KBM-7 (cell line): Measurements from ENCODE around the gene ACE.
"Not testable (repeated sequence)": the region's sequence is repeated elsewhere in the genome, so short reads cannot be mapped to it uniquely, and the experiment has no call there.

Source experiments
- DNase-seq: peaks from one replicate; pipeline ENCODE4 v3.0.0-alpha.2; 2015
- in situ Hi-C: fragments of 300-500 bp; cut with MboI; formaldehyde crosslinking; loops from 2 replicates; pipeline ENCODE4 v1.14.3; 2020; ENCODE audit warnings: low sequenced_read_pairs, low pct_unique_long_range_greater_than_20kb, mixed read lengths

The ACE gene

GRCh38 chr17:63441654-63442053 is 35.2 kb upstream of the ACE start:
- no peak for DNase-seq
- in situ Hi-C loops, result loop anchor here (25.0 kb wide), 1 partner anchor 171 kb away; the partner anchor contains the start of genes MAP3K3 and TACO1

- in situ Hi-C loops, result loop anchor here (25.0 kb wide), 1 partner anchor 170 kb away; the partner anchor contains the start of genes MAP3K3 and TACO1
- DNase-seq, result no peak
Observed at GRCh38 chr17:63442074-63442473, 34.8 kb upstream of the ACE start.

GRCh38 chr17:63442549-63443035 is 34.3 kb upstream of the ACE start:
- in situ Hi-C loops, result loop anchor here (25.0 kb wide), 1 partner anchor 170 kb away; the partner anchor contains the start of genes MAP3K3 and TACO1
- DNase-seq, result no peak

- no peak for DNase-seq
- in situ Hi-C loops, result loop anchor here (25.0 kb wide), 1 partner anchor 169 kb away; the partner anchor contains the start of genes MAP3K3 and TACO1
Observed at GRCh38 chr17:63443053-63443452, 33.8 kb upstream of the ACE start.

GRCh38 chr17:63444457-63444856 is 32.4 kb upstream of the ACE start:
- in situ Hi-C loops, result loop anchor here (25.0 kb wide), 1 partner anchor 168 kb away; the partner anchor contains the start of genes MAP3K3 and TACO1
- no peak for DNase-seq

- no peak for DNase-seq
- in situ Hi-C loops, result loop anchor here (25.0 kb wide), 1 partner anchor 167 kb away; the partner anchor contains the start of genes MAP3K3 and TACO1
Observed at GRCh38 chr17:63445065-63445464, 31.8 kb upstream of the ACE start.

- no peak for DNase-seq
- in situ Hi-C loops, result loop anchor here (25.0 kb wide), 1 partner anchor 167 kb away; the partner anchor contains the start of genes MAP3K3 and TACO1
Observed at GRCh38 chr17:63445571-63445953, 31.3 kb upstream of the ACE start.

- in situ Hi-C loops, result loop anchor here (25.0 kb wide), 1 partner anchor 166 kb away; the partner anchor contains the start of genes MAP3K3 and TACO1
- peak; percentile 59 for DNase-seq
Observed at GRCh38 chr17:63445954-63446752, 30.7 kb upstream of the ACE start, which contains the start of gene CYB561. CYB561 (minus strand) TSS chr17:63446306; CDS start chr17:63437547, 8,759 bp downstream.

- in situ Hi-C loops, result loop anchor here (25.0 kb wide), 1 partner anchor 165 kb away; the partner anchor contains the start of genes MAP3K3 and TACO1
- peak; percentile 95 for DNase-seq
Observed at GRCh38 chr17:63446753-63447470, 29.9 kb upstream of the ACE start.

- in situ Hi-C loops, result loop anchor here (25.0 kb wide), 1 partner anchor 165 kb away; the partner anchor contains the start of genes MAP3K3 and TACO1
- no peak for DNase-seq
Observed at GRCh38 chr17:63447471-63448009, 29.3 kb upstream of the ACE start.

GRCh38 chr17:63448655-63449054 is 28.2 kb upstream of the ACE start:
- no peak for DNase-seq
- in situ Hi-C loops, result loop anchor here (25.0 kb wide), 1 partner anchor 164 kb away; the partner anchor contains the start of genes MAP3K3 and TACO1

- in situ Hi-C loops, result no loop called here
- DNase-seq, result peak; percentile 53
Observed at GRCh38 chr17:63450551-63450950, 26.3 kb upstream of the ACE start.

GRCh38 chr17:63451150-63451549 is 25.7 kb upstream of the ACE start:
- no peak for DNase-seq
- in situ Hi-C loops, result no loop called here

- no peak for DNase-seq
- in situ Hi-C loops, result no loop called here
Observed at GRCh38 chr17:63452046-63452961, 24.6 kb upstream of the ACE start.

GRCh38 chr17:63452962-63453551 is 23.8 kb upstream of the ACE start:
- in situ Hi-C loops, result no loop called here
- no peak for DNase-seq

GRCh38 chr17:63454357-63454756 is 22.5 kb upstream of the ACE start:
- in situ Hi-C loops, DNase-seq: not testable (repeated sequence)

GRCh38 chr17:63454915-63455314 is 21.9 kb upstream of the ACE start:
- DNase-seq, result no peak
- in situ Hi-C loops, result no loop called here

- DNase-seq, result no peak
- in situ Hi-C loops, result no loop called here
Observed at GRCh38 chr17:63455417-63455816, 21.4 kb upstream of the ACE start.
